PC-9 (cell line): Measurements from ENCODE around the gene HOXA11. TPM values are rescaled to one million over a fixed set of nuclear protein-coding genes. Genes with fewer than 3 reads are reported as not detected.

Source experiments
- BruUV-seq: library from RNA; stranded (reverse); fragments of 400-500 nt; replicated peaks from 2 replicates; lab custom pipeline; 2021; lab: Mats Ljungman, UMichigan
- CTCF ChIA-PET: fragments of 300-600 bp; sonication (Branson Sonifier 250); formaldehyde crosslinking; loops from one replicate; lab custom pipeline; 2022; ENCODE audit warnings: antibody characterized with exemption; lab: Charles Lee
- POLR2A ChIA-PET: fragments of 300-600 bp; sonication (Branson Sonifier 250); formaldehyde crosslinking; loops from one replicate; lab custom pipeline; 2022; ENCODE audit warnings: antibody characterized with exemption; ENCODE audit not compliant: unreplicated experiment; lab: Charles Lee
- DNase-seq, 2 experiments: peaks; one replicate each; pipeline versions ENCODE4 v3.0.0 to v3.0.0-alpha.2; 2015 to 2022; ENCODE audit warnings: mixed read lengths in 1 of 2
- H2AFZ ChIP-seq: fragments of 200-600 bp; sonication (generic); 2 replicates; pipeline ENCODE4 v1.8.1; 2017; ENCODE audit warnings: antibody characterized with exemption
- H3F3A ChIP-seq: fragments of 200-600 bp; sonication (generic); 2 replicates; pipeline ENCODE4 v1.8.1; 2017; ENCODE audit warnings: antibody characterized with exemption, mild to moderate bottlenecking, low read depth; ENCODE audit not compliant: insufficient read depth
- H3K27ac ChIP-seq: fragments of 200-600 bp; sonication (generic); 2 replicates; pipeline ENCODE4 v1.6.1; 2016; ENCODE audit warnings: mixed run types
- H3K27me3 ChIP-seq: fragments of 200-600 bp; sonication (generic); 2 replicates; pipeline ENCODE4 v1.6.1; 2016; ENCODE audit warnings: low read depth, mixed run types; ENCODE audit not compliant: insufficient read depth
- H3K36me3 ChIP-seq: fragments of 200-600 bp; sonication (generic); 2 replicates; pipeline ENCODE4 v1.6.1; 2016; ENCODE audit warnings: low read depth, mixed run types
- H3K4me1 ChIP-seq: fragments of 200-600 bp; sonication (generic); replicated peaks from 2 replicates; pipeline ENCODE4 v1.6.1; 2016; ENCODE audit warnings: mixed run types; ENCODE audit not compliant: insufficient read depth
- H3K4me2 ChIP-seq: fragments of 200-600 bp; sonication (generic); 2 replicates; pipeline ENCODE4 v1.6.1; 2017; ENCODE audit warnings: mixed run types
- H3K4me3 ChIP-seq: fragments of 200-600 bp; sonication (generic); 2 replicates; pipeline ENCODE4 v1.6.1; 2016; ENCODE audit warnings: mixed run types
- H3K79me2 ChIP-seq: fragments of 200-600 bp; sonication (generic); 2 replicates; pipeline ENCODE4 v1.6.1; 2017; ENCODE audit warnings: low read depth, mixed run types
- H3K9me2 ChIP-seq: fragments of 200-600 bp; sonication (generic); 2 replicates; pipeline ENCODE4 v1.8.1; 2017; ENCODE audit warnings: mild to moderate bottlenecking; ENCODE audit not compliant: insufficient read depth
- H3K9me3 ChIP-seq: fragments of 200-600 bp; sonication (generic); 2 replicates; pipeline ENCODE4 v1.8.1; 2016; ENCODE audit warnings: low read depth; ENCODE audit not compliant: insufficient read depth
- H4K20me1 ChIP-seq: fragments of 200-600 bp; sonication (generic); 2 replicates; pipeline ENCODE4 v1.8.1; 2017; ENCODE audit not compliant: insufficient read depth
- EZH2 ChIP-seq: fragments of 200-600 bp; sonication (generic); IDR thresholded peaks from 2 replicates; pipeline ENCODE4 v1.8.0; 2017; ENCODE audit warnings: antibody characterized with exemption, low read depth
- intact Hi-C: fragments of 100-400 bp; cut with micrococcal nuclease; formaldehyde crosslinking; loops from one replicate; pipeline ENCODE4 v1.10.0; 2022; ENCODE audit not compliant: unreplicated experiment
- total RNA-seq: library from RNA; stranded (reverse); gene quantifications from 2 replicates; pipeline ENCODE4 v1.2.3, GENCODE V29; 2021
- TF ChIP-seq, protein P1 (sequence below): fragments of 200-600 bp; sonication (generic); conservative IDR thresholded peaks from 2 replicates; pipeline ENCODE4 v1.6.1; 2017; ENCODE audit warnings: mixed run types, antibody characterized with exemption, mild to moderate bottlenecking, moderate library complexity

HOXA11 gene
- total RNA-seq, 1 experiment from 2014 or later, result 0.26 TPM

DNA sequence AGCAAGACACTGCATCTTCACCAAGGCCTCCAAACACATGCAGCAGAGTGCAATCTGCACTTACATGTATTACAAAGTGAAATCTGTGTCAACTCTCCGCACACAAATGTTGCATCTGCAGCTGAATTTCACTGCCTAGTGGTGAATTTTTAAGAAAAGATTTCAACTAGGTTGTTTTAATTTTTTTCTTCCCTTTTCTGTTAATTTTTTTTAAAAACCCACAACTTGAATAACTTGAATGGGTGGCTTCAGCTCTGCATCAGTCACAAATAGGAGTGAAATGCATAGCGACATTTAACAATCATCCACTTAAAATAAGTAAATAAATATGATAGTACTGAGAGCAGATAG is 8.9 kb upstream of the HOXA11 start:
- no peaks in the 10 kb centered on the region for H3K4me1 ChIP-seq
- no peak overlapping the region for H3K27ac ChIP-seq
- no peaks in the 10 kb centered on the region for H3K9me3 ChIP-seq
- DNase-seq, result no peak
- BruUV-seq, result no TSS peak
- no peak overlapping the region for H3K4me2 ChIP-seq
- peaks cover 12% of the 10 kb centered on the region; the same call in 1 of the 2 replicates for H3F3A ChIP-seq
- TF ChIP-seq EZH2, result no peak
- TF ChIP-seq, protein P1, sequence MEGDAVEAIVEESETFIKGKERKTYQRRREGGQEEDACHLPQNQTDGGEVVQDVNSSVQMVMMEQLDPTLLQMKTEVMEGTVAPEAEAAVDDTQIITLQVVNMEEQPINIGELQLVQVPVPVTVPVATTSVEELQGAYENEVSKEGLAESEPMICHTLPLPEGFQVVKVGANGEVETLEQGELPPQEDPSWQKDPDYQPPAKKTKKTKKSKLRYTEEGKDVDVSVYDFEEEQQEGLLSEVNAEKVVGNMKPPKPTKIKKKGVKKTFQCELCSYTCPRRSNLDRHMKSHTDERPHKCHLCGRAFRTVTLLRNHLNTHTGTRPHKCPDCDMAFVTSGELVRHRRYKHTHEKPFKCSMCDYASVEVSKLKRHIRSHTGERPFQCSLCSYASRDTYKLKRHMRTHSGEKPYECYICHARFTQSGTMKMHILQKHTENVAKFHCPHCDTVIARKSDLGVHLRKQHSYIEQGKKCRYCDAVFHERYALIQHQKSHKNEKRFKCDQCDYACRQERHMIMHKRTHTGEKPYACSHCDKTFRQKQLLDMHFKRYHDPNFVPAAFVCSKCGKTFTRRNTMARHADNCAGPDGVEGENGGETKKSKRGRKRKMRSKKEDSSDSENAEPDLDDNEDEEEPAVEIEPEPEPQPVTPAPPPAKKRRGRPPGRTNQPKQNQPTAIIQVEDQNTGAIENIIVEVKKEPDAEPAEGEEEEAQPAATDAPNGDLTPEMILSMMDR, result no peak
- no peaks in the 10 kb centered on the region for H4K20me1 ChIP-seq
- no peaks in the 10 kb centered on the region for H3K36me3 ChIP-seq
- no peak overlapping the region for H3K4me3 ChIP-seq
- H3K27me3 ChIP-seq, result peaks cover 9% of the 10 kb centered on the region; the same call in 1 of the 2 replicates
- POLR2A ChIA-PET, result no interaction called here
- intact Hi-C loops, result loop anchor here (10.0 kb wide), 2 partner anchors 551 to 1661 kb away; partner anchors contain the start of gene TAX1BP1
- no peak overlapping the region for H2AFZ ChIP-seq
- no peaks in the 10 kb centered on the region for H3K79me2 ChIP-seq
- H3K9me2 ChIP-seq, result no peaks in the 10 kb centered on the region
- CTCF ChIA-PET, result interaction anchor here (0.6 kb wide), 1 partner anchor 900 kb away, joined by 4 read pairs; no protein-coding TSS in a partner anchor

DNA sequence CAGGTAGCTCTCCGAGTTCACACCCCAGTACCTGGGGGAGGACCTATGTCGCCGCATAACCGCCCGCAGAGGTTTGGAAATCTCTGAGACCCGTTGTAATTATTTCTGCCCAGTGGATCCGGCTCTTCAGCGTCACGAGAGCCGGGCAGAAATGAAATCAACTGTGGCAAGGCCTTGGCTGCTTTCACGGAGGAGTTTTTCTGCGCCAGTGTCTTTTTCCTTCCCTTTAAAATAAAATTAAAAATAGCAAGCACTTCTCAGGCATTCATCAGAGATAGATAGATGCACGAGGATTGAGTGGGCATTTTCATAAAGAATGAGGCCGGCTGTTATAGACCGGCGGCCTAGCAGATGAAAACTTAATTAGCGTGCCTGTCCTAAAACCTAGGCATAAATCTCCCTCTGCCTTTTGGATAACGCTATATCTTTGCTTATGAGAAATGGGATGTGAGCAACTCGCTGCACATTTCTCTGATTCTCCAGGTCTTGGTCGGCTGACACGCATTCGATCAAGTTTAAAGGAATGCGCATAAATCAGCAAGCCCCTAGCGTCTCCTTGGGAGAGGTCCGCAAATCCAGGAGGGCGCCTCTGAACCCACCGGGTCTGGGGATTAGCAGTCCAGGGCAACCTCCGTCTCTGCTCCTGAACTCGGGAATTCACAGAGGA is 8.4 kb upstream of the HOXA11 start:
- Histone ChIP-seq H2AFZ (no peak overlapping the region), H3K4me2 (no peak overlapping the region), H3K27ac (no peak overlapping the region), H3K9me3 (no peaks in the 10 kb centered on the region), H3K4me1 (no peaks in the 10 kb centered on the region), H4K20me1 (no peaks in the 10 kb centered on the region), H3K79me2 (no peaks in the 10 kb centered on the region), H3F3A (peaks cover 12% of the 10 kb centered on the region; the same call in 1 of the 2 replicates), H3K9me2 (no peaks in the 10 kb centered on the region), H3K36me3 (no peaks in the 10 kb centered on the region), H3K27me3 (peaks cover 4% of the 10 kb centered on the region; the same call in 1 of the 2 replicates), H3K4me3 (no peak overlapping the region)
- POLR2A ChIA-PET, result no interaction called here
- CTCF ChIA-PET, result no interaction called here
- DNase-seq, result no peak
- intact Hi-C loops, result loop anchor here (10.0 kb wide), 2 partner anchors 551 to 1661 kb away; partner anchors contain the start of gene TAX1BP1
- BruUV-seq, result no TSS peak
- TF ChIP-seq, protein P1, result no peak
- no peak for TF ChIP-seq EZH2

DNA sequence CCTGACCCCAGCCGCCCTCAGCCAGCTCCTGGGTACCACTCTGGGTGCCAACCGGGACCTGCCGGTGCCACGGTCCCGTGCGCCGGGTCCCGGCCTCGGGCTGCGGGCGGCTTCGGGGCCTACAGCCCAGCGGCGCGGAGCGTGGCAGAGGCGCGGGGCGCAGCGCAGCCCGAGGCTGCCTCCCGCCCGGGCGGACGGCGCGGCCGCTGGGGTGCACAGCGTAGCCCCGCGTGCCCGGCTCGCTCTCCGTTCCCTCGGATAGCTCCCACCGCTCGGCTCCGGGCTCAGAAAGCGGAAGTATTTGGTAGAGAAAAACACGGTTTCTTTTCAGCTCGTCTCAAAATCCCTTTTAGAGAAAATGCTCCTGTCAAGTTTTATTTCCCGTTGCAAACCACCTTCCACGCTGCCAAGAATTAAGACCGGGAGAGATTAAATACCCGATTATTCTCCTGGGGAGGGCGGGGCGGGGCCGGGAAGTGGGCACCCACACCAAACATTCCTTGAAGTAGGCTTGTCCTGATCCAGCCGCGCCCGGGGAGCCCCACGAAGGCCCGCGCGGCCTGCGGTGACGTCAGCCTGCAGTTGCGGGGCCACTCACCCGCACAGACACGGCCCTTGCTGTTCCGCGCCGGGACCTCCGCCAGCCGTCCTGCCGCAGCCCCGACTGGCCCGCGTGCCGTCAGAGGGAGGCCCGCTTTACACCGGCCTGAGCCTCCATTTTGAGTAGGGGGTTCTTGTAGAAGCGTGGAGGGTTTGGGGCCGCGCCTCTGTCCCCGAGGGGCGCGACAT is 7.7 kb upstream of the HOXA11 start:
- H3K27me3 ChIP-seq, result peaks cover 3% of the 10 kb centered on the region; the same call in 1 of the 2 replicates
- H3K79me2 ChIP-seq, result no peaks in the 10 kb centered on the region
- no peak overlapping the region for H3K27ac ChIP-seq
- H4K20me1 ChIP-seq, result no peaks in the 10 kb centered on the region
- DNase-seq, result no peak
- H3K36me3 ChIP-seq, result no peaks in the 10 kb centered on the region
- CTCF ChIA-PET, result no interaction called here
- H2AFZ ChIP-seq, result no peak overlapping the region
- no peaks in the 10 kb centered on the region for H3K9me2 ChIP-seq
- H3K4me3 ChIP-seq, result no peak overlapping the region
- no TSS peak for BruUV-seq
- peaks cover 7% of the 10 kb centered on the region; the same call in 1 of the 2 replicates for H3F3A ChIP-seq
- H3K4me1 ChIP-seq, result no peaks in the 10 kb centered on the region
- H3K4me2 ChIP-seq, result no peak overlapping the region
- POLR2A ChIA-PET, result interaction anchor here (0.5 to 0.6 kb wide), 2 partner anchors 262 to 548 kb away, joined by 3 to 8 read pairs; no protein-coding TSS in a partner anchor
- H3K9me3 ChIP-seq, result no peaks in the 10 kb centered on the region
- TF ChIP-seq, protein P1, result no peak
- TF ChIP-seq EZH2, result no peak
- intact Hi-C loops, result loop anchor here (10.0 kb wide), 2 partner anchors 552 to 1662 kb away; partner anchors contain the start of gene TAX1BP1
